SK-N-SH treated with all-trans-retinoic acid at 6 μM for 48 hours (cell line): ENCODE data around the gene GABBR1.

Source experiments
- CSDC2 ChIP-seq: fragments of 250-450 bp; sonication (Bioruptor Pico); IDR thresholded peaks from 2 replicates; pipeline ENCODE4 v1.5.0; 2020; ENCODE audit warnings: mild to moderate bottlenecking, moderate library complexity
- OSR1 ChIP-seq: fragments of 250-450 bp; sonication (Bioruptor Pico); IDR thresholded peaks from 2 replicates; pipeline ENCODE4 v1.8.0; 2022; ENCODE audit warnings: moderate library complexity, mild to moderate bottlenecking, inconsistent platforms
- TOX ChIP-seq: fragments of 250-450 bp; sonication (Bioruptor Pico); IDR thresholded peaks from 2 replicates; pipeline ENCODE4 v1.8.0; 2021; ENCODE audit warnings: mild to moderate bottlenecking, moderate library complexity, borderline replicate concordance
- ZFP30 ChIP-seq: fragments of 450-650 bp; formaldehyde crosslinking; IDR thresholded peaks from 2 replicates; pipeline ENCODE4 v1.5.0; 2022; ENCODE audit warnings: mild to moderate bottlenecking, moderate library complexity
- TF ChIP-seq, protein P1 (sequence below): fragments of 250-450 bp; sonication (Bioruptor Pico); IDR thresholded peaks from 2 replicates; pipeline ENCODE4 v1.5.0; 2020; ENCODE audit warnings: mild to moderate bottlenecking, moderate library complexity
- TF ChIP-seq, protein P2 (sequence below): fragments of 250-450 bp; sonication (Bioruptor Pico); IDR thresholded peaks from 2 replicates; pipeline ENCODE4 v1.8.0; 2020; ENCODE audit warnings: mild to moderate bottlenecking, moderate library complexity, borderline replicate concordance

DNA sequence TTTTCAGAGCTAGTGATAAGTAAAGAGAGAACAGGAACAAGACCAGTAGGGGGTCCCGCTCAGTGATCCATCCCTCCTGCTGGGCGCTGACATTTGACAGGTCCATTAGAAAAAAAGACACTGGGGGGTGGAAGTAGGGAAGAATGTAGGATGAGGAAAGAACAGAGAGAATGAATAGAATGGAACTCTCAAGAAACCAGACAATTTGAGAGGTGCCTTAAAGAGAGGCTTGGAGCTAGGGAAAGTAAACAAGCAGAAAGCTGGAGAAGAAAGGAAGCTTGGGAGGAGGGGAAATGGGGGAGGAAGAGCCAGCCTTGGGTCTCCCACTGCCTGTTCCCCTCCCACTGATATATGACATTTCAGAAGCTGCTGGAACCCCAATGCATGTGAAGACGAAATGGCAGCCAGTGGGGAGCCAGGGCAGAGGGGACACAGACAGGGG is 8.4 kb downstream of the GABBR1 start:
- TF ChIP-seq OSR1 (CRISPR knock-in tag) (no peak), CSDC2 (CRISPR knock-in tag) (no peak), TOX (CRISPR knock-in tag) (no peak), ZFP30 (CRISPR knock-in tag) (no peak)
- TF ChIP-seq, protein P1, sequence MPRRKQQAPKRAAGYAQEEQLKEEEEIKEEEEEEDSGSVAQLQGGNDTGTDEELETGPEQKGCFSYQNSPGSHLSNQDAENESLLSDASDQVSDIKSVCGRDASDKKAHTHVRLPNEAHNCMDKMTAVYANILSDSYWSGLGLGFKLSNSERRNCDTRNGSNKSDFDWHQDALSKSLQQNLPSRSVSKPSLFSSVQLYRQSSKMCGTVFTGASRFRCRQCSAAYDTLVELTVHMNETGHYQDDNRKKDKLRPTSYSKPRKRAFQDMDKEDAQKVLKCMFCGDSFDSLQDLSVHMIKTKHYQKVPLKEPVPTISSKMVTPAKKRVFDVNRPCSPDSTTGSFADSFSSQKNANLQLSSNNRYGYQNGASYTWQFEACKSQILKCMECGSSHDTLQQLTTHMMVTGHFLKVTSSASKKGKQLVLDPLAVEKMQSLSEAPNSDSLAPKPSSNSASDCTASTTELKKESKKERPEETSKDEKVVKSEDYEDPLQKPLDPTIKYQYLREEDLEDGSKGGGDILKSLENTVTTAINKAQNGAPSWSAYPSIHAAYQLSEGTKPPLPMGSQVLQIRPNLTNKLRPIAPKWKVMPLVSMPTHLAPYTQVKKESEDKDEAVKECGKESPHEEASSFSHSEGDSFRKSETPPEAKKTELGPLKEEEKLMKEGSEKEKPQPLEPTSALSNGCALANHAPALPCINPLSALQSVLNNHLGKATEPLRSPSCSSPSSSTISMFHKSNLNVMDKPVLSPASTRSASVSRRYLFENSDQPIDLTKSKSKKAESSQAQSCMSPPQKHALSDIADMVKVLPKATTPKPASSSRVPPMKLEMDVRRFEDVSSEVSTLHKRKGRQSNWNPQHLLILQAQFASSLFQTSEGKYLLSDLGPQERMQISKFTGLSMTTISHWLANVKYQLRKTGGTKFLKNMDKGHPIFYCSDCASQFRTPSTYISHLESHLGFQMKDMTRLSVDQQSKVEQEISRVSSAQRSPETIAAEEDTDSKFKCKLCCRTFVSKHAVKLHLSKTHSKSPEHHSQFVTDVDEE (CRISPR knock-in tag) = no peak
- TF ChIP-seq, protein P2, sequence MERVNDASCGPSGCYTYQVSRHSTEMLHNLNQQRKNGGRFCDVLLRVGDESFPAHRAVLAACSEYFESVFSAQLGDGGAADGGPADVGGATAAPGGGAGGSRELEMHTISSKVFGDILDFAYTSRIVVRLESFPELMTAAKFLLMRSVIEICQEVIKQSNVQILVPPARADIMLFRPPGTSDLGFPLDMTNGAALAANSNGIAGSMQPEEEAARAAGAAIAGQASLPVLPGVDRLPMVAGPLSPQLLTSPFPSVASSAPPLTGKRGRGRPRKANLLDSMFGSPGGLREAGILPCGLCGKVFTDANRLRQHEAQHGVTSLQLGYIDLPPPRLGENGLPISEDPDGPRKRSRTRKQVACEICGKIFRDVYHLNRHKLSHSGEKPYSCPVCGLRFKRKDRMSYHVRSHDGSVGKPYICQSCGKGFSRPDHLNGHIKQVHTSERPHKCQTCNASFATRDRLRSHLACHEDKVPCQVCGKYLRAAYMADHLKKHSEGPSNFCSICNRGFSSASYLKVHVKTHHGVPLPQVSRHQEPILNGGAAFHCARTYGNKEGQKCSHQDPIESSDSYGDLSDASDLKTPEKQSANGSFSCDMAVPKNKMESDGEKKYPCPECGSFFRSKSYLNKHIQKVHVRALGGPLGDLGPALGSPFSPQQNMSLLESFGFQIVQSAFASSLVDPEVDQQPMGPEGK (CRISPR knock-in tag) = no peak
